Activated T-cell treated with anti-CD3 and anti-CD28 coated beads, Interleukin-2, amount 50 U/mL, for 48 hours (primary cell): ENCODE data around the gene ENTPD7.
"Not testable (repeated sequence)": the region's sequence is repeated elsewhere in the genome, so short reads cannot be mapped to it uniquely, and the experiment has no call there.

ENCODE experiments used
- DNase-seq, 2 experiments: peaks; one replicate each; pipeline ENCODE4 v3.0.0-alpha.2; 2020

ENTPD7 gene, protein sequence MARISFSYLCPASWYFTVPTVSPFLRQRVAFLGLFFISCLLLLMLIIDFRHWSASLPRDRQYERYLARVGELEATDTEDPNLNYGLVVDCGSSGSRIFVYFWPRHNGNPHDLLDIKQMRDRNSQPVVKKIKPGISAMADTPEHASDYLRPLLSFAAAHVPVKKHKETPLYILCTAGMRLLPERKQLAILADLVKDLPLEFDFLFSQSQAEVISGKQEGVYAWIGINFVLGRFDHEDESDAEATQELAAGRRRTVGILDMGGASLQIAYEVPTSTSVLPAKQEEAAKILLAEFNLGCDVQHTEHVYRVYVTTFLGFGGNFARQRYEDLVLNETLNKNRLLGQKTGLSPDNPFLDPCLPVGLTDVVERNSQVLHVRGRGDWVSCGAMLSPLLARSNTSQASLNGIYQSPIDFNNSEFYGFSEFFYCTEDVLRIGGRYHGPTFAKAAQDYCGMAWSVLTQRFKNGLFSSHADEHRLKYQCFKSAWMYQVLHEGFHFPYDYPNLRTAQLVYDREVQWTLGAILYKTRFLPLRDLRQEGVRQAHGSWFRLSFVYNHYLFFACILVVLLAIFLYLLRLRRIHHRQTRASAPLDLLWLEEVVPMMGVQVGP

DNA sequence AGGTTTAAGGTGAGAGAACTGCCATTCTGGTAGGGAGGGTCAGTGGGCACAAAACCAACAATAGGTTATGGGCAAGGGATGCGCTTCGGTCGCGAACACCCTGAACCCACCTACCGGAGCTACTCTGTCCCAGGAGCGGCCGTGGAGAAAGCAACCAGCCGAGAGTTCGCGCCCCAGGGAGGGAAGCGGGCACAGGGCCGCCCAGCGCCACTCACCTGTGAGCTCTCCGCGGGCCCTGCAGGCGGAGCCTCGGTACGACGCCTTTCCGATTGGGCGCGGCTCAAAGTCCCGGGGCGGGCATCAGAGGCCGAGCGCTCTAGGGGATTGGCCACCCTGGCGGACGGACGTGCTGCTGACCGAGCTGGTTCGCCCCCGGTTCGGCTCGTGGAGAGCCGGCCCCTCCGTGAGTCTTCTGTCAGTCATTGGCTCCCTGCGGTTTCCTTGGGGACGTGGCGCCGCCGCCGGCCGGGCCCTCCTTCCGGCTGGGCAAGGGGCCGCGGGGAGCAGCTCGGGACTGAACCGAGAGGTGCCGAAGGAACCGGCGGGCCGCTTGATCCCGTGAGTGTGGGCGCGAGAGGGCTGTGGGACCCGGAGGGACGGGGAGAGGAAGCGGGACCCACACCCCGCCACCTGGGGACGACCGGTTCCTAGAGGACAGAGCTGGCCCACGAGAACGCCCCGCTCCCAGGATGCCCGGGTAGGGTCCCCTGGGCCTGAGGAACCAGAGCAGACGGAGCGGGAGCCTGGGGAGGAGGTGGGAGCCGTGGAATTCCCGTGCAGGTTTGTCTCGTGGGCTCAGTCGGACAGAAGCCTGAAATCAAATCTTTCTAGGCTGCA, at the start of gene ENTPD7:
TSS of gene ENTPD7 (plus strand) at position 479 of the 837 bp plus-strand sequence. CDS start 448 bp downstream, outside the sequence.
- DNase-seq = peak; percentile 93 to 96

DNA sequence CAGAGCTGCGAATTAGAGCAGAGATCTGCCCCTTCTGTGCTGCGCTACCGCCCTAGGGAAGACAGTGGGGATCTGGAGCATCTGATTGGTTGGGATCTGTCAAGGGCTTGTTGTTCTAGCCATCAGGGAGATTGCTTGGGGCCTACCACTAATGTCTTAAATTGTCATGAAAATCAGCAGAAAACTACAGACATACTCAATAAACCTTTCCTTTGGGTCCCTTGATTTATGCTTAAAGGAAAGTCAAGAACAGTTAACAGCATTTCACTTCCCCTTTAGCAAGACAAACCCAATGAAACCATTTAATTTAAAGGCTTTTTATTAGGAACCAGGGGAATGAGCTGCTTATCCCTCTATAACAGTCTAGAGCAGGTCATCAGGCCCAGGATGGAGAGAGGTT, 49.1 kb upstream of the ENTPD7 start:
- no peak for DNase-seq

DNA sequence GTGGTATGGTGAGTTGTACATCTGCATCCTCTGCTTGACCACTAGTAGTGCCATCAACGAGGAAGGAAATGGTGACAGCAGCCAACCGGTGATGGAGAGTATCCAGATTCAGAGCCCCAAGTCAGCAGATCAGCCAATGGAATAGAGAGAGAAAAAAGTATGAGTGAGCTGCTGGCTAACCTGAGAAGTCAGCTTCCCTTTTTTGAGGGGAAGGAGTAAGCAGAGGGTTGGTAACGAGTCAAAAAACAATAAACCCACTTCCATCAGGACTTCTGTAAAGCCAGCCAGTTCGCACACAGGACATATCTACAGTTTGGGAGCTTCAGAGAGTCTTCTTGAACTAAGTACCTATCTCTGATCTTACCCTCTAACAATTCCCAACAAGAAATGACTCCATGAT, 48.0 kb upstream of the ENTPD7 start:
- DNase-seq = no peak

DNA sequence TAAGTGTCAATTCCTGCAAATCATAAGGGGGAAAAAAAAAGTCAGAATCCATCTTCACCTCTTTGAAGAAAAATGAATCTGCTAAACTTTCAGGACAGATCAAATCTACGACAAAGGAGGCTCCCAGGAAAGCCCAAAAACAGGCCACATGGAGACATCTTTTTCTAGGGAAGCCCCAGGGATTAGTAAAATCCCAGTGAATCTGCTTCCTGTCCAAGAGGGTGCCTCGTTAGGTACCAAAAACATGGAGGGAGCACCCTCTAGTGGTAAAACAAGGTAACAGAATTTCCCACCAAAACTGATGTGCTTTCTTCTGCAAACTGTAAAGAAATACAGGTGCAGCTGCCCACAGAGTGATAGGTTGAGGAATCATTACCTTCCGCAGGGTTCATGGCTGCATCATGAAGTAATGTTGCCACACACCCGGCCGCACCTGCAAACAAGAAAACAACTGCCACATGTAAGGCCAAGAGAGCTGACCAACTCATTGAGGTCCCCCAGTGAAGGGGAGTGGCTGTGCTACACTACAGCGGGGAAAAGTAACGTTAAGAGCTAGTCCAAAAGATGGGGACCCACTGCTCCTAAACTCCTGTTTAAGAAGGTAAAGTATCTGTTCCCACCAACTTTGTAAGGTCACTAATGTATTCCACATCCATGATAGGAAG, 47.0 kb upstream of the ENTPD7 start:
- DNase-seq = peak in 1 of 2 experiments; percentile 36

DNA sequence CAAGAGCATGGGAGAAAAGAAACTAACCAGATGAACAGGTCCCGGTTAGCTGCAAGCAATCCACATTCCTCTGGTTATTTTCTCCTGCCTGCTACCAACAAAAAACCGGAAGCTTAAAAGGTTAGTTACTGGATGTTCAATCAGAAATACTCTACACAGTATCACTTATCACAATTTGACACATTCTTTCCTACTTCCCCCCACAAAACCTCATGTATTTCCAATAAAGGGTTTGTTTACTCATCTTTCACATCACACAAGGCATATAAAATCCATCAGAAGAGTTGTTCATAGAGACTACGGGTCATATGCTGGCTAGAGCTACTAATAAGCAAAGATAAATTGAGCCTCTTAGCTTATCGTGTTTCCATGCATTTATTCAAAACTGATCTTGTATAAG, 43.9 kb upstream of the ENTPD7 start:
- no peak for DNase-seq

DNA sequence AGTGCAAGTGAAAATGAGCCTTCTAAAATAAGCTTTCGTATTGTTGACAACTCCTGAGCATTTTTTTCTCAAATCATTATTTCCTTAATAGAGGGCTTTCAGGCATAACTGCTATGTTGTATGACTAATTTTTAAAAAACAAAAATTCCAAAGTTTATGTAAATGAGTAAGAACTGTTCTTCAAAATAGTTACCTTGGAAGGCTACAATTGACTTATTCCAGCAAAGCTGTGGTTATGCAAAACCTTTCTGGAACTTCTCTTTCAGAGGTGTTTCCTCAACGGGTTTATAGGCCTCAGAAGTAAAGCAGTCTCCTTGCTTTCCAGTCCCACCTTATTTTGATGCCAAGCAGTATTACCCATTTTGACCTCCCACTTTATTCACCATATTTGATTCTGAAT, 41.6 kb upstream of the ENTPD7 start:
- DNase-seq = no peak

DNA sequence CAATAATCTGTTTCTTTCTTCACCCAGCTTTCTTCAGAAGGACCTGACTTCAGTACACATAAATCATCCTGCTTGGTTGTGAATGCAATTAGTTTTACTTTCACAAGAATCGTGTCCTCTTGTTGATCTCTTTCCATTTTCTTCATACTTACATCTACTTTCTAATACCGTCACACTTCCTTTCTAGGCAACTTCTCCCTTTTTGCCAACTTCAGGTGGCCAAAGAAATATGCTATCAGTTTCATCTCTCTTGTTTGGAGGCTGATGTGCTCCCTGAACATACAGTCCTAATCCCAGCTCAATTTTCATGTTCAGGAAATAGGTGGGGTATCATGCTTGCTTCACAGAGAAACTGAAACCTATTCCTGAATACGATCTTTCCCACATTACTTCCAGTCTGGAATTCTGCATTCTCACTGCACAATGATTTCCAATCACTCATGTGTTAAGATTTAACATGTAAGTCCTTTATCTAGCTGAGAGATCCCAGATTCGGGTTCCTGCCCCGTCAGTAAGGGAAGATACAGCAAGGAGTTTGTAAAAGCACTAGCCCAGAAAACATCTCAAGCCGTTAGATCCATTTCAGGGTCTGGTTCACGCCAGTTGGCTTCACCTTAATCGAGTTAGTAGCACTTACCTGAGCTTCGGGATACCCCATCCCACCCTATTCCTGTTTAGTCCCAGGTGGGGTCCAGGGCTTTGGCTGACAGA, 40.1 kb upstream of the ENTPD7 start:
- no peak for DNase-seq

DNA sequence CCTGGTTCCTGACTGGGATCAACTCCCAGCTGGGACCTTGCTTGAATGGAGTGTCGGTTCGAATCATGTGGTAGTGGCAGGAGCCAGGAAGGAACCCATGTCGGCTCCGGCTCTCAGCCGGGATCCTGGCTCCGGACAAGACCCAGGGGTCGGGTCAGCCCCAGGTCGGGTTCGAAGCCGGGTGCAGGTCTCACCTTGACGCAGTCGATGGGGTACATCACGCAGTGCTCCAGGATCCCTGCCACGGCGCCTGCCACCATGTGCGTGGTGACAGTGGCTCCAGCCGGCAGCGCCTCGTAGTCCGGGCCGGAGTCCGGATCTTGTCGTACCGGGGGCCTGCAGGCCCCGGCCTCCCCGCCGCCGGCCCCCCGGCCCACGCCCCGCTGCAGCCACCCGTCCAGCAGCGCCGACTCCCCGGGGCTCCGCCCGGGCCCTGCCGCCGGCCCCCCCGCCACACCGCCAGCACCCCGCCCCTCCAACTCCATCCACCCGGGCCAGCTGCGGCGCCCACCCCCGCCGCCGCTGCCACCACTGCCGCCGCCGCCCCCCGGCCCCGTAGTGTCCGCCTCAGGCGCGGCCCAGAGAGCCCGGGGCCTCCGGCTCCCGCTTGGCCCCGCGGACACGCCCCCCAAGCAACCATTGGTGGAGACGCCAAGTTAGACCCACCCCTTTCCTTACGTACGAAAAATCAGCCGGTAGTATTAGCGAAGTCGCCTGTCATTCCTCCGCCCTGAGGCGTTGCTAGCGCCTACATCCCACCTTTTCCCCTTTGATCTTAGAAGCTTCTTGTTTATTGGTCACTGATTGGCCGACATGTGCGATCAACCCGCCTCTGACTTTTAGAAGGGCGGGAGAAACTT, 39.2 kb upstream of the ENTPD7 start, which contains the start of gene SLC25A28:
TSS of gene SLC25A28 (minus strand) at position 589 of the 860 bp plus-strand sequence. CDS start at position 485, 104 bp downstream.
- peak; percentile 91 to 93 for DNase-seq

DNA sequence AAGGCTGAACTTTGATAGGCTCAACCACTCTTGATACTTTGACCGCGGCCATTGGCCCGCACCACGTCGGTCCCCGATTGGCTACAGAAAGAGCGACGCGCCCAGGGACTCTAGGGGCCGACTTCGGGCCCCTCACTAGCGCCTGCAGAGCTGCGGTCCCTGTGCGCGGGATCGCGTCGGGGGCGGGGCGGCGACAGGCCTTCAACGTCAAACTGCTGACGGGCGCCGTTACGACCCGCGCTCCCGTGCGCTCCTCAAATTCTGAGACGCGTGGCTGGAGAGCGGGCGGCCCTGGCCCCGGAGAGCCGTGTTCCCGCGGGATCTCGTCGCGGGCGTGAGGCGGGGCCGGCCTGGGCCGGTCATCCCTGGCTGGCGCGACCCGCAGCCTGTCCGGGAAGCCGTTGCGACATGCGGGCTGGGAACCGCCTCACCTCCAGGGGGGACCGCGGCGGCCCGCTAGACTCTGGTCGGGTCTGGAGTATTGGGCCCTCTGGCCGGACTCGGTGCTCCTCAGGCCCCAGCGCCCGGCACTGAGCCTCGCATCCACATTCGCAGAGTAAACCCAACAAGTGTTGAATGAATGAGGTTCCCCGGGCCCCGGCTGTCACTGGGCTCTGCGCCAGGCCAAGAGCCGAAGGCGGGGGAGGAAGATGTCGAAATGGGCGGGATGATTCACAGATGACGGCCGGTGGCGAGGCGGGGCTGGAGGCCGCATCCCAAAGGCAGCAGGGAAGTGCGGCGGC, 38.4 kb upstream of the ENTPD7 start:
- DNase-seq = peak; percentile 90 to 92

DNA sequence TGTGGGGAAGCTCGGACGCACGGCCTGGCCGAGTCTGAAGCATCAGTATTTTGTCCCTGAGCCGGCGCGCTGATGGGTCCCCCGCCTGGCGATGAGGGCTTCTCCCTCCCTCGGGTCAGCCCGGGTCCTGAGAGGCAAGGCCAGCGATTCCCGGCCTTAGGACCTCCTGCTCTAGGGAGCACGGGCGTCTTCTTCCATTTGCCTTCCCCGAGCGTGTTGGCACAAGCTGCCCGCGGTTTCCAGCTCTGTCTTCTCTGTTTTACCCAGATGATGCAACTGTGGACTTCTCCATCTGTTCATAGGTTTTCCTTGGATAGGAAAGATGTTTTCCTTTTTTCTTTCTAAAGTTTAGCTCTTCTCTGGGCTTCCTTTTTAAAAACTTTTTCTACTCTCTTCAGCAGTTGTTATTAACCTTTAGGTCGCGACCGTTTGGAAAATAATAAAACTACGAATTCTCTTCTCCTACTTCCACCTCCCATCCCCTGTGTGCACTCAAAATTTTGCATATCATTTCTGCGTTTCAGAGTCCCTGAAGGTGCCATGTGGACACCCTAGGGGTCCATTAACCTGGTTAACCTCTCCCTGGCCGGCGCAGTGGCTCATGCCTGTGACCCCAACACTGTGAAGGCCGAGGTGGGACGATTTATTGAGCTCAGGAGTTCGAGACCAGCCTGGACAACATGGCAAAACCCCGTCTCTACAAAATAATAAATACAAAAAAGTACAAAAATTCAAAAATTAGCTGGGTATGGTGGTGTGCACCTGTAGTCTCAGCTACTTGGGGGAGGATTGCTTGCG, 37.7 kb upstream of the ENTPD7 start:
- no peak for DNase-seq

DNA sequence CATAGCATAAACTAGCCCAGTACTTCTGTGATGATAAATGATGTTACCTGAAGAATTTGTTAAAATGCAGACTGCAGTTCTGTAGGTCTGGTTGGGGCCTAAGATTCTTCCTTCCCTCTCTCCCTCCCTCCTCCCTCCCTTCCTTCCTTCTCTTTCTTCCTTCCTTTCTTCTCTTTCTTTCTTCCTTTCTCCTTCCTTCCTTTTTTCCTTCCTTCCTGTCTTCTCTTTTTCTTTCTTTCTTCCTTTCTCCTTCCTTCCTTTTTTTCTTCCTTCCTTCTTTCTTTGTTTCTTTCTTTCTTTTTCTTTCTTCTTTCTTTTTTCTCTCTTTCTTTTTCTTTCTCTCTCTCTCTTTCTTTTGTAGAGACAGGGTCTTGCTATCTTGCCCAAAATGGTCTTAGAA, 35.4 kb upstream of the ENTPD7 start:
- no peak for DNase-seq

DNA sequence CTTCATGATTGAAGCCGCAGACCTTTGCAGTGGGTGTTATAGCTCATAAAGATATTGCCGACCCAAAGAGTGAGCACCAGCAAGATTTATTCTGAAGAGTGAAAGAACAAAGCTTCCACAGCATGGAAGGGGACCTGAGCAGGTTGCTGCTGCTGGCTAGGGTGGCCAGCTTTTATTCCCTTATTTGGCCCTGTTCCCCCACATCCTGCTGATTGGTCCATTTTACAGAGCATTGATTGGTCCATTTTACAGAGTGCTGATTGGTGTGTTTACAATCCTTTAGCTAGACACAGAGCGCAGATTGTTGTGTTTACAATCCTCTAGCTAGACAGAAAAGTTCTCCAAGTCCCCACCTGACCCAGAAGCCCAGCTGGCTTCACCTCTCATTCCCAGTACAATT, 34.2 kb upstream of the ENTPD7 start:
- not testable (repeated sequence) for DNase-seq

DNA sequence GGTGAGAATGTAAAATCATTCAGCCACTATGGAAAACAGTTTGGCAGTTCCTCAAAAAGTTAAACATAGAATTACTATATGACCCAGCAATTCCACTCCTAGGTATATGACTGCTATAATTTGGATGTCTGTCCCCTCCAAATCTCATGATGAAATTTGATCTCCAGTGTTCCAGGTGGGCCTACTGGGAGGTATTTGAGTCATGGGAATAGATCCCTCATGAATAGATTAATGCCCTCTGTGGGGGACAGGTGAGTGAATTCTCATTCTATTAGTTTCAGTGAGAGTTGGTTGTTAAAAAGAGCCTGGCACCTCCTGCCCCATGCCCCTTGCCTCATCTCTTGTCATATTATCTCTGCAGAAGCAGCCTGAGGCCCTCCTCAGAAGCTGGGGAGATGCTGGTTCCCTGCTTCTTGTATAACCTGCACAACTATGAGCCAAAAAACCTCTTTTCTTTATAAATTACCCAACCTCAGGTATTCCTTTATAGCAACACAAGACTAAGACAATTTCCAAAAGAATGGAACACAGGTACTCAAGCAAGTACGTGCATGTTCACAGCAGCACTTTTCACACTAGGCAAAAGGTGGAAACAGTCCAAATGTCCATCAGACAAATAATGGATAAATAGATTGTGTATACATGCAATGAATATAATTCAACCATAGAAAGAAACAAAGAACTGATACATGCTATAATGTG, 30.2 kb upstream of the ENTPD7 start:
- DNase-seq = no peak

DNA sequence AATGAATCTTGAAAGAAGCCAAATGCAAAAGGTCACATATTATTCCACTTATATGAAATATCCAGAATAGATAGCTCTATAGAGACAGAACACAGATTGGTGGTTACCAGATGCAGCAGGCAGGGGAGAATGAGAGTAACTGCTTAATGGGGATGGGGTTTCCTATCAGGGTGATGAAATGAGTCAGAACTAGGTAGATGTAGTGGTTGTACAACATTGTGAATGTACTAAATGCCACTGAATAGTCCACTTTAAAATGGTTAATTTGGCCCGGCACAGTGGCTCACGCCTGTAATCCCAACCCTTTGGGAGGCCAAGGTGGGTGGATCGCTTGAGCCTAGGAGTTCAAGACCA, 29.7 kb upstream of the ENTPD7 start:
- DNase-seq = no peak

DNA sequence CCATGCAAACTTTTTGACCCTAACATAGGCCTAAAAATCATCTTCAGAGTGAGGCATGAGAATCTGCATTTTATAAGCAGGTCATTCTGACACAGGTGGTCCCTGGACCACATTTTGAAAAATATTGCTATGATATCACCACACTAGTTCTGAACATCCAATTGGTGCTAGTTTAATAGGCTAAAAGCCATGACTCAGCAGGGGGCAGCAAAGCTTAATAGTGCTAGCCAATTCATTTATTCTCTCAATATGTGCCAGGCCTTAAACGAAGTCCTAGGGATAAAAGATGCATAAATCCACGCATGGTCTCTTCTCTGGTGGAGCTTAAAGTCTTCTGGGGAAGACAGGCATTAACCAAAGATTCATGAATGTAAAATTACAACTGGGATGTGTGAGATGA, 28.9 kb upstream of the ENTPD7 start:
- no peak for DNase-seq

DNA sequence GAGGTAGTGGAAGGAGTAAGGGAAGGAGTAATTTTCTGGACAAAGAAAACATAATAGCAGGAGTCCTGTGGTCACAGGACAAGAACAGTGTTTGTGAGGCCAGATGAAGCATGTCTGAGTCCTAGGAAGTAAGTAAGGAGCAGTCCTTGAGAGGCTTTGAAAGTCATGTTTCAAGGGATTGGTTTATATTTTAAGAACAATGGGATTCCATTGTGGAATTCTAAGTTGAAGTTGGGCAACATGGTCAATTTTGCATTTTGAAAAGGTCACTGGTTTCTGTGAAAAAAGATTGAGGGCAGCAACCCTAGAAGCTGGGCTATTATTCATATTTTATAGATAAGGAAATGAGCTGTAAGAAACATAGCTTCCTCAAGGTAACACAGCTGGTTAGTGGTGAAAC, 28.3 kb upstream of the ENTPD7 start:
- DNase-seq = no peak

DNA sequence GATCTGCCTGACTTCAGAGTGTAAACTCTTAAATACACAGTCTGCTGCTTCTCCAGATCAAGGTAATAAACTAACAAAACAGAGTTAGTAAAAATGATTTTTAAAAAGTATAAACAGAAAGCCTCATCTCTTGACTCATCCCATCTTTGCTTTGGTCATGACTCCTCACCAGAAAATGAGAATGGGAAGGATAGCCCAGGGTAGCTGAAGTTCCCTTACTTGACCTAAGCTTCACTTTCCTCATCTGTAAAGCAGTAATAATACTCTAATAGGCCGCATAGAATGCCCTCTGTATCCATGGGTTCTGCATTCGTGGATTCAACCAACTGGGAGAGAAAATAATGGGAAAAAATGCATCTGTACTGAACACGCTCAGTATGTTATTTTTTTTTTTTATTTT, 27.8 kb upstream of the ENTPD7 start:
- DNase-seq = no peak

DNA sequence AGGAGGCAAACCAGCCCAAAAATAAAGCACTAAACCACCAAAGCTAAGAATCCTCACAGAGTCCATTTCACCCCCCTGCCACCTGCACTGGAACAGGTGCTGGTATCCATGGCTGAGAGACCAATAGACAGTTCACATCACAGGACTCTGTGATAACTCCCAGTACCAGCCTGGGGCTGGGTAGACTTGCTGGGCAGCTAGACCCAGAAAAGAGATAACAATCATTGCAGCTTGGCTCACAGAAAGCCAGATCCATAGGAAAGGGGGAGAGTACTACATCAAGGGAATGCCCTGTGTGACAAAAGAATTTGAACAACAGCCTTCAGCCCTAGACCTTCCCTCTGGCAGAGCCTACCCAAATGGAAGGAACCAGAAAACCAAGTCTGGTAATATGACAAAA, 25.5 kb upstream of the ENTPD7 start:
- no peak for DNase-seq

DNA sequence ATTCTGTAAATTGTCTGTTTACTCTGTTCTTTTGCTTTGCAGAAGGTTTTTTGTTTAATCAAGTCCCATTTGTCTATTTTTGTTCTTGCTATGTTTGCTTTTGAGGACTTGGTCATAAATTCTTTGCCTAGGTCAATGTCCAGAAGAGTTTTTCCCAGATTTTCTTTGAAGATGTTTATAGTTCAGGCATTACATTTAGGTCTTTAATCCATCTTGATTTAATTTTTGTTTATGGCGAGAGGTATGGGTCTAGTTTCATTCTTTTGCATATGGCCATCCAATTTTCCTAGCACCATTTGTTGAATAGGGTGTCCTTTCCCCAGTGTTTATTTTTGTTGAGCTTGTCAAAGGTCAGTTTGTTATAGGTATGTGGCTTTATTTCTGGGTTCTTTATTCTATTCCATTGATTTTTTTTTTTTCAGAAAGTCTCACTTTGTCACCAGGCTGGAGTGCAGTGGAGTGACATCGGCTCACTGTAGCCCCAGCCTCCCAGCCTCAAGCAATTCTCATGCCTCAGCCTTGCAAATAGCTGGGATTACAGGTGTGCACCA, 11.6 kb upstream of the ENTPD7 start:
- no peak for DNase-seq
